Trophoblast cell (in vitro differentiated cells and primary cell): ENCODE results near the gene CELSR3.
A peak's percentile ranks its signal among the peaks of the same experiment; 100 is the strongest.

Experiments used
- DNase-seq, 2 donors: peaks; one replicate each; pipeline ENCODE4 v3.0.0-alpha.2; 2016
- H2AFZ ChIP-seq: 2 replicates; pipeline ENCODE4 v1.6.1; 2013; ENCODE audit warnings: low read length, moderate library complexity, mild to moderate bottlenecking; ENCODE audit not compliant: insufficient read depth, poor library complexity
- H2AK5ac ChIP-seq: 2 replicates; pipeline ENCODE4 v1.6.1; 2013; ENCODE audit warnings: mild to moderate bottlenecking, low read length
- H2BK120ac ChIP-seq: 2 replicates; pipeline ENCODE4 v1.6.1; 2013; ENCODE audit warnings: low read length, mild to moderate bottlenecking, moderate library complexity; ENCODE audit not compliant: insufficient read depth, poor library complexity
- H2BK12ac ChIP-seq: 2 replicates; pipeline ENCODE4 v1.6.1; 2013; ENCODE audit warnings: mild to moderate bottlenecking, low read length, moderate library complexity
- H2BK5ac ChIP-seq: 2 replicates; pipeline ENCODE4 v1.6.1; 2013; ENCODE audit warnings: low read length, low read depth, moderate library complexity, mild to moderate bottlenecking; ENCODE audit not compliant: poor library complexity
- H3K14ac ChIP-seq: 2 replicates; pipeline ENCODE4 v1.6.1; 2013; ENCODE audit warnings: mild to moderate bottlenecking, low read length
- H3K18ac ChIP-seq: 2 replicates; pipeline ENCODE4 v1.6.1; 2013; ENCODE audit warnings: mild to moderate bottlenecking, low read length
- H3K23ac ChIP-seq: 2 replicates; pipeline ENCODE4 v1.6.1; 2013; ENCODE audit warnings: low read length
- H3K27ac ChIP-seq: 2 replicates; pipeline ENCODE4 v1.5.1; 2013; ENCODE audit warnings: low read depth, mild to moderate bottlenecking, inconsistent platforms, low read length, moderate library complexity
- H3K27me3 ChIP-seq: 2 replicates; pipeline ENCODE4 v1.6.1; 2013; ENCODE audit warnings: inconsistent platforms, mild to moderate bottlenecking, low read length, moderate library complexity; ENCODE audit not compliant: insufficient read depth
- H3K36me3 ChIP-seq, 2 experiments: 1 replicate in 1 of 2; 2 replicates in 1 of 2; pipeline ENCODE4 v1.6.1; 2013; ENCODE audit warnings: low read length in 2 of 2, mild to moderate bottlenecking in 2 of 2, moderate library complexity in 1 of 2; ENCODE audit not compliant: insufficient read depth in 2 of 2, control insufficient read depth in 1 of 2
- H3K4ac ChIP-seq: 2 replicates; pipeline ENCODE4 v1.6.1; 2013; ENCODE audit warnings: low read depth, mild to moderate bottlenecking, low read length, moderate library complexity
- H3K4me1 ChIP-seq, 2 experiments: 1 replicate in 1 of 2; 2 replicates in 1 of 2; pipeline ENCODE4 v1.6.1; 2013; ENCODE audit warnings: low read length in 2 of 2, mild to moderate bottlenecking in 2 of 2, moderate library complexity in 1 of 2; ENCODE audit not compliant: insufficient read depth in 2 of 2, control insufficient read depth in 1 of 2
- H3K4me2 ChIP-seq: 2 replicates; pipeline ENCODE4 v1.6.1; 2013; ENCODE audit warnings: inconsistent platforms, mild to moderate bottlenecking, low read length, moderate library complexity
- H3K4me3 ChIP-seq: 2 replicates; pipeline ENCODE4 v1.5.1; 2013; ENCODE audit warnings: mild to moderate bottlenecking, low read depth, low read length, inconsistent platforms
- H3K79me1 ChIP-seq: one replicate; pipeline ENCODE4 v1.6.1; 2013; ENCODE audit warnings: low read length
- H3K79me2 ChIP-seq: 2 replicates; pipeline ENCODE4 v1.6.1; 2013; ENCODE audit warnings: low read length, mild to moderate bottlenecking; ENCODE audit not compliant: control insufficient read depth, insufficient read depth, poor library complexity
- H3K9ac ChIP-seq: 2 replicates; pipeline ENCODE4 v1.6.1; 2013; ENCODE audit warnings: mild to moderate bottlenecking, low read length
- H3K9me3 ChIP-seq: 2 replicates; pipeline ENCODE4 v1.6.1; 2013; ENCODE audit warnings: low read depth, mild to moderate bottlenecking, control low read depth, inconsistent platforms, low read length; ENCODE audit not compliant: insufficient read depth
- H4K12ac ChIP-seq: 2 replicates; pipeline ENCODE4 v1.6.1; 2013; ENCODE audit warnings: low read depth, mild to moderate bottlenecking, low read length, moderate library complexity
- H4K8ac ChIP-seq: 2 replicates; pipeline ENCODE4 v1.6.1; 2013; ENCODE audit warnings: low read depth, mild to moderate bottlenecking, low read length, moderate library complexity
- H4K91ac ChIP-seq: one replicate; pipeline ENCODE4 v1.6.1; 2013; ENCODE audit warnings: low read depth, mild to moderate bottlenecking, low read length, moderate library complexity
- WGBS: extraction: QIAGEN DNeasy Blood & Tissue Kit; methylation state at CpG from one replicate; pipeline ENCODE4 v1.1.7; 2013; ENCODE audit warnings: missing lambda C conversion rate; ENCODE audit not compliant: insufficient read length, insufficient coverage; ENCODE audit errors: extremely low coverage; 5-methylcytosine and 5-hydroxymethylcytosine counted together

The CELSR3 gene

DNA sequence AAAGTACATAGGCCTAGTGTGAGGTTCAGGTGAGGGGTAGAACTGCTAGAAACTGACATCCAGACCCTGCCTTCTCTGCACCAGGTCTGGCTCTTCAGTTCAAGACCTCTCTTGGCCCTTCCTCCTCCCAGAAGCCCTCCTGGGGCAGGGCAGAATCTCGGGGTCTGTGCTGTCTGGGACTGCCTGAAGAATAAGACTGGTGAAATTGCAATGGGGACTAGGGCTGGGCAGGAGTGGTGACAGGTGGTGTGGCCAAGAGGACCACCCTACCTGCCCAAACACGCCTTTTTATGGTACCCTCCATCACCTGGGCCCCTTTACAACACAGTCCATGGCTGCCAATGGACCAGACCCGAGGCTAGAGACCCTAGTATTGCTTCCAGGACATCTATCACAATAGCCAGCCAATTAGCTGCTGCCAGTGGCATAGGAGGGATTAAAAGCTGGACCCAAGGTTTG is 24.6 kb upstream of the CELSR3 start:
- no peak for DNase-seq
- no peak overlapping the region for H3K23ac ChIP-seq
- no peak overlapping the region for H2AK5ac ChIP-seq
- H4K91ac ChIP-seq = no peak overlapping the region
- H2BK5ac ChIP-seq = no peak overlapping the region
- no peak overlapping the region for H4K12ac ChIP-seq
- H3K18ac ChIP-seq = no peak overlapping the region
- peaks cover 11% of the 10 kb centered on the region in 2 experiments for H3K4me1 ChIP-seq
- no peak overlapping the region for H3K4ac ChIP-seq
- peaks cover 2% of the 10 kb centered on the region for H3K9me3 ChIP-seq
- H3K27me3 ChIP-seq = no peaks in the 10 kb centered on the region
- peaks cover 46 to 55% of the 10 kb centered on the region in 2 experiments for H3K36me3 ChIP-seq
- no CpG with 5 or more reads among the region's 3 CpGs for WGBS
- H3K14ac ChIP-seq = no peak overlapping the region
- H3K4me3 ChIP-seq = no peak overlapping the region
- H3K27ac ChIP-seq = no peak overlapping the region
- no peak overlapping the region for H2BK12ac ChIP-seq
- H3K4me2 ChIP-seq = no peak overlapping the region
- peaks cover 5% of the 10 kb centered on the region for H3K79me2 ChIP-seq
- H2AFZ ChIP-seq = no peak overlapping the region
- H3K9ac ChIP-seq = no peak overlapping the region
- peaks cover 2% of the 10 kb centered on the region for H3K79me1 ChIP-seq
- no peak overlapping the region for H2BK120ac ChIP-seq
- no peak overlapping the region for H4K8ac ChIP-seq

DNA sequence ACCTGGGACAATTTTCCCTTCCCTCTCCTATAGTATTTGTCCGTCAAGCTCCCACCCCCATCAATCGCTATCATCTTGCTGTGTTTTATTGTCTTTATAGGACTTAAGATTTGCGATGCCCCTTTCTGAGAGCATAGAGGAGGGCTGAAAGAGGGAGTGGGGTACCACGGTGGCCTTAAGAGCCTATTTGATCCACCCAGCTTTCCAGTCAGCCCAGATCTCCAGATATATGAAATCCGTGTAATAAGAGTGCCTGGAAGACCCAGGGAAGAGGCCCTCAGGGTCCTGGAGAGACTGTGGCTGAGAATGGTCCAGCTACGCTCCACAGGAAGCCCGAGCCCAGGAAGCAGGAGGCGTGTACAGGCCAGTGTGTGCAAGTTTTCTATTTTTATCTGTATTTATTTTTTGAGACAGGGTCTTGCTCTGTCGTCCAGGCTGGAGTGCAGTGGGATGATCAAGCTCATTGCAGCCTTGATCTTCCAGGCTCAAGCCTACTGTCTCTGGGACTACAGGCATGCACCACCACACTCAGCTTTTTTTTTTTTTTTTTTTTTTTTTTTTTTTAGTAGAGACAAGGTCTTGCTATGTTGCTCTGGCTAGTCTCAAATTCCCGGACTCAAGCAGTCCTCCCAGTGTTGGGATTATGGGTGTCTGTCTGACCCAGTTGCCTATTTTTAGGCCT is 24.0 kb upstream of the CELSR3 start:
- peak overlapping the region; percentile 88 for H3K4me2 ChIP-seq
- no peak overlapping the region for H3K18ac ChIP-seq
- no peak overlapping the region for H2BK12ac ChIP-seq
- peak in 1 of 2 donors; percentile 29 for DNase-seq
- H4K8ac ChIP-seq = no peak overlapping the region
- H3K79me2 ChIP-seq = peaks cover 5% of the 10 kb centered on the region
- H3K23ac ChIP-seq = no peak overlapping the region
- no CpG with 5 or more reads among the region's 10 CpGs for WGBS
- no peak overlapping the region for H3K9ac ChIP-seq
- no peak overlapping the region for H3K4ac ChIP-seq
- H3K79me1 ChIP-seq = peaks cover 2% of the 10 kb centered on the region
- no peak overlapping the region for H2AFZ ChIP-seq
- H2BK120ac ChIP-seq = no peak overlapping the region
- H4K12ac ChIP-seq = no peak overlapping the region
- no peaks in the 10 kb centered on the region for H3K27me3 ChIP-seq
- H2AK5ac ChIP-seq = no peak overlapping the region
- no peak overlapping the region for H3K4me3 ChIP-seq
- peaks cover 2% of the 10 kb centered on the region for H3K9me3 ChIP-seq
- no peak overlapping the region for H2BK5ac ChIP-seq
- H3K14ac ChIP-seq = no peak overlapping the region
- H3K4me1 ChIP-seq = peaks cover 11% of the 10 kb centered on the region in 2 experiments
- no peak overlapping the region for H4K91ac ChIP-seq
- no peak overlapping the region for H3K27ac ChIP-seq
- H3K36me3 ChIP-seq = peaks cover 47 to 55% of the 10 kb centered on the region in 2 experiments

DNA sequence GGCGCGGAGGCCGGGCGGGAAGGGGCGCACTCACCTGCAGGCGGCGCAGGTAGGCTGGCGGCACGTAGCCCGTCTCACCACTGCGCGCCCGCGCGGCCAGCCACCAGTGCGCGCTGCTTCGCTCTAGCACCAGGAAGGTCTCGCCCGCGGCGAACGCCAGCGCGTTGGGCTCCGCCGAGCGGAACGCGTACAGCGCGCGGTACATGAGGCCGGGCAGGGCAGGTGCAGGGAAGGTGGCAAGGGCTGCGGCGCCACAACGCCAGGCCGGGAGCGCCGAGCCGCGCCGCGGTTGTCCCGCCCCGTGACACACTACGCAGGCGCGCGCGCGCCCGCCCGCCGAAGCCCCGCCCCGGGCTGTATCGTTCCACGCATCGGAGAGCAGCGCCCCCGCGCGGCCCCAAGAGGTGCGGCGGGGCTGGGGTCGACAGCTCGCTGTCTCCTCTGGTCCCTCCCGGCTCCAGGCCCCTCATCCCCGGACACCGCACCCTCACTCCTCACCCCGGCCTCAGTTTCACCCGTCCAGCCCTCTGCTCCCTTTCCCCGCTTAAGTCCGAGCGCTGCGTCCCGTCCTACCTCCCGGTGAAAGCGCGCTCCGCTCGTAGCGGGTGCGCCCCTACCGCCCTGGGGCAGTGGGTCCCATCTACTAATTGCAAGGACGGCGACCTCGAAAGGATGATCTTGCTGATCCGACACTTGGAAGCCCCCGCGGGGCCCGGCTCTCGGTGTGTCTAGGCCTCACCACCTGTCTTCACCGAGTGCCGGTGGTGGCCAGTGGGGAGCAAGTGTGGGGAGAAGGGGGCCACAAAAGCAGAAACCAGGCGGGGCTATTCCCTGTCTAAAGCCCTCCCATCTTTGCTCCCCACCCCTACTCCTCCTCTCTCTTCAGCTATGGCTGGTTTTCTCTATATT is 23.2 kb upstream of the CELSR3 start, which contains the start of gene NCKIPSD:
TSS of gene NCKIPSD (minus strand) at position 313 of the 909 bp plus-strand sequence. CDS start at position 205, 108 bp downstream.
- Histone ChIP-seq H3K4me2 (peak within 1 kb of the TSS; percentile 95), H3K9me3 (peaks cover 2% of the 10 kb centered on the region), H2AK5ac (peak within 1 kb of the TSS; percentile 25), H3K23ac (no peak within 1 kb of the TSS), H4K12ac (peak within 1 kb of the TSS; percentile 33), H3K36me3 (peaks cover 51 to 56% of the 10 kb centered on the region in 2 experiments), H4K8ac (peak within 1 kb of the TSS; percentile 69), H2AFZ (peak within 1 kb of the TSS; percentile 69), H3K79me2 (peaks cover 5% of the 10 kb centered on the region), H3K27ac (peak within 1 kb of the TSS; percentile 49), H3K79me1 (peaks cover 2% of the 10 kb centered on the region), H3K14ac (peak within 1 kb of the TSS; percentile 63), H3K27me3 (no peaks in the 10 kb centered on the region), H2BK120ac (peak within 1 kb of the TSS; percentile 35), H3K4me3 (peak within 1 kb of the TSS; percentile 99), H3K4ac (peak within 1 kb of the TSS; percentile 66), H3K18ac (peak within 1 kb of the TSS; percentile 72), H3K4me1 (peaks cover 11% of the 10 kb centered on the region in 2 experiments), H4K91ac (peak within 1 kb of the TSS; percentile 31), H2BK12ac (no peak within 1 kb of the TSS), H2BK5ac (peak within 1 kb of the TSS; percentile 53), H3K9ac (peak within 1 kb of the TSS; percentile 99)
- peak; percentile 84 to 96 for DNase-seq
- no CpG with 5 or more reads among the region's 97 CpGs for WGBS

DNA sequence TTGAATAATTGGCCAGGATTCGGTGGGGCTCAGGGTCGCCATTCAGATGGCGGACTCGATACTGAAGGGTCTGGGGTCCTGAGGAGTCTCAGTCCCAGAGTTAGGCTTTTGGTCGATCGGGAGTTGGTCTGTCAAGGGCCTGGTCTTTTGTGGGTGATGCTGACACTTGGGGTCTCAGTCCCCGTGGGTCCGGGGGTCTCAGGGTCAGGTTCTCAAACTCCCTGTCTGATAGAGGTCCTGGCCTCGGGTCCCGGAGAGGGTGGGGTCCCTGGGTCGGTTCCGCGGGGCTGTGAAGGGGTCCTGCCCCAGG is 22.6 kb upstream of the CELSR3 start:
- Histone ChIP-seq H4K12ac (no peak overlapping the region), H3K18ac (peak overlapping the region; percentile 21), H3K4me3 (peak overlapping the region; percentile 99), H3K79me2 (peaks cover 5% of the 10 kb centered on the region), H3K14ac (peak overlapping the region; percentile 16), H3K4ac (peak overlapping the region; percentile 66), H3K9me3 (peaks cover 2% of the 10 kb centered on the region), H4K91ac (peak overlapping the region; percentile 31), H2BK12ac (no peak overlapping the region), H2BK5ac (no peak overlapping the region), H3K36me3 (peaks cover 53 to 57% of the 10 kb centered on the region in 2 experiments), H3K4me1 (peaks cover 11% of the 10 kb centered on the region in 2 experiments), H2AK5ac (peak overlapping the region; percentile 25), H3K9ac (peak overlapping the region; percentile 67), H3K27ac (no peak overlapping the region), H2AFZ (no peak overlapping the region), H3K4me2 (peak overlapping the region; percentile 95), H2BK120ac (peak overlapping the region; percentile 34), H3K27me3 (no peaks in the 10 kb centered on the region), H4K8ac (peak overlapping the region; percentile 69), H3K23ac (no peak overlapping the region), H3K79me1 (peaks cover 2% of the 10 kb centered on the region)
- no CpG with 5 or more reads among the region's 13 CpGs for WGBS
- DNase-seq = no peak
